ENCODE results near the gene SCCPDH.
A peak's percentile ranks its signal among the peaks of the same experiment; 100 is the strongest.

Gene SCCPDH

GRCh38 chr1:246782120-246782900 lies 58.1 kb downstream of the SCCPDH start:
- H3K36me3 ChIP-seq (ENCODE audit: control insufficient read depth, insufficient read depth, low read length), result no peaks in the 10 kb centered on the region
- H3K27ac ChIP-seq (ENCODE audit: insufficient read depth, low read depth, low read length, poor library complexity, severe bottlenecking), result no peak overlapping the region
- no peaks in the 10 kb centered on the region for H3K4me1 ChIP-seq (ENCODE audit: control insufficient read depth, insufficient read depth, low read length)
- no peaks in the 10 kb centered on the region for H3K9me3 ChIP-seq (ENCODE audit: control insufficient read depth, low read length)
- H3K27me3 ChIP-seq (ENCODE audit: control insufficient read depth, insufficient read depth, low read length, poor library complexity, severe bottlenecking), result no peaks in the 10 kb centered on the region
- H3K4me3 ChIP-seq (ENCODE audit: insufficient read depth, low read depth, low read length), result no peak overlapping the region
- WGBS, 2 experiments, result 92% methylated on average over 16 of the region's 16 CpGs

- no peaks in the 10 kb centered on the region for H3K36me3 ChIP-seq (ENCODE audit: control insufficient read depth, insufficient read depth, low read length)
- H3K9me3 ChIP-seq (ENCODE audit: control insufficient read depth, low read length), result no peaks in the 10 kb centered on the region
- peaks cover 7% of the 10 kb centered on the region for H3K4me1 ChIP-seq (ENCODE audit: control insufficient read depth, insufficient read depth, low read length)
- 90 to 92% methylated on average over 19 of the region's 19 CpGs for WGBS, 2 experiments
- H3K27me3 ChIP-seq (ENCODE audit: control insufficient read depth, insufficient read depth, low read length, poor library complexity, severe bottlenecking), result no peaks in the 10 kb centered on the region
- H3K4me3 ChIP-seq (ENCODE audit: insufficient read depth, low read depth, low read length), result no peak overlapping the region
- peak overlapping the region; percentile 23 for H3K27ac ChIP-seq (ENCODE audit: insufficient read depth, low read depth, low read length, poor library complexity, severe bottlenecking)
These were observed 60.6 kb downstream of the SCCPDH start for GRCh38 chr1:246784621-246785493.

- H3K9me3 ChIP-seq (ENCODE audit: control insufficient read depth, low read length), result no peaks in the 10 kb centered on the region
- peaks cover 7% of the 10 kb centered on the region for H3K4me1 ChIP-seq (ENCODE audit: control insufficient read depth, insufficient read depth, low read length)
- no peaks in the 10 kb centered on the region for H3K36me3 ChIP-seq (ENCODE audit: control insufficient read depth, insufficient read depth, low read length)
- 88 to 89% methylated on average over 18 of the region's 18 CpGs for WGBS, 2 experiments
- no peak overlapping the region for H3K27ac ChIP-seq (ENCODE audit: insufficient read depth, low read depth, low read length, poor library complexity, severe bottlenecking)
- H3K4me3 ChIP-seq (ENCODE audit: insufficient read depth, low read depth, low read length), result no peak overlapping the region
- no peaks in the 10 kb centered on the region for H3K27me3 ChIP-seq (ENCODE audit: control insufficient read depth, insufficient read depth, low read length, poor library complexity, severe bottlenecking)
These were observed 61.4 kb downstream of the SCCPDH start for GRCh38 chr1:246785494-246786111.

GRCh38 chr1:246786606-246787238 lies 62.5 kb downstream of the SCCPDH start:
- Histone ChIP-seq H3K27ac (ENCODE audit: insufficient read depth, low read depth, low read length, poor library complexity, severe bottlenecking) (no peak overlapping the region), H3K36me3 (ENCODE audit: control insufficient read depth, insufficient read depth, low read length) (no peaks in the 10 kb centered on the region), H3K4me3 (ENCODE audit: insufficient read depth, low read depth, low read length) (no peak overlapping the region), H3K4me1 (ENCODE audit: control insufficient read depth, insufficient read depth, low read length) (peaks cover 7% of the 10 kb centered on the region), H3K27me3 (ENCODE audit: control insufficient read depth, insufficient read depth, low read length, poor library complexity, severe bottlenecking) (no peaks in the 10 kb centered on the region), H3K9me3 (ENCODE audit: control insufficient read depth, low read length) (no peaks in the 10 kb centered on the region)
- 94 to 95% methylated on average over 19 of the region's 19 CpGs for WGBS, 2 experiments

GRCh38 chr1:246787781-246788513 lies 63.7 kb downstream of the SCCPDH start:
- H3K27me3 ChIP-seq (ENCODE audit: control insufficient read depth, insufficient read depth, low read length, poor library complexity, severe bottlenecking), result no peaks in the 10 kb centered on the region
- WGBS, 2 experiments, result 94 to 96% methylated on average over 12 of the region's 12 CpGs
- no peaks in the 10 kb centered on the region for H3K36me3 ChIP-seq (ENCODE audit: control insufficient read depth, insufficient read depth, low read length)
- H3K4me1 ChIP-seq (ENCODE audit: control insufficient read depth, insufficient read depth, low read length), result peaks cover 7% of the 10 kb centered on the region
- no peak overlapping the region for H3K27ac ChIP-seq (ENCODE audit: insufficient read depth, low read depth, low read length, poor library complexity, severe bottlenecking)
- no peaks in the 10 kb centered on the region for H3K9me3 ChIP-seq (ENCODE audit: control insufficient read depth, low read length)
- no peak overlapping the region for H3K4me3 ChIP-seq (ENCODE audit: insufficient read depth, low read depth, low read length)

- no peak overlapping the region for H3K4me3 ChIP-seq (ENCODE audit: insufficient read depth, low read depth, low read length)
- 50 to 53% methylated on average over 37 of the region's 37 CpGs for WGBS, 2 experiments
- H3K27me3 ChIP-seq (ENCODE audit: control insufficient read depth, insufficient read depth, low read length, poor library complexity, severe bottlenecking), result no peaks in the 10 kb centered on the region
- peaks cover 7% of the 10 kb centered on the region for H3K4me1 ChIP-seq (ENCODE audit: control insufficient read depth, insufficient read depth, low read length)
- no peaks in the 10 kb centered on the region for H3K9me3 ChIP-seq (ENCODE audit: control insufficient read depth, low read length)
- H3K36me3 ChIP-seq (ENCODE audit: control insufficient read depth, insufficient read depth, low read length), result no peaks in the 10 kb centered on the region
- H3K27ac ChIP-seq (ENCODE audit: insufficient read depth, low read depth, low read length, poor library complexity, severe bottlenecking), result no peak overlapping the region
These were observed 64.7 kb downstream of the SCCPDH start for GRCh38 chr1:246788895-246789338.

- WGBS, 2 experiments, result 79 to 81% methylated on average over 25 of the region's 25 CpGs
These were observed 65.5 kb downstream of the SCCPDH start for GRCh38 chr1:246789454-246790339.

GRCh38 chr1:246790364-246790763 lies 66.2 kb downstream of the SCCPDH start:
- H3K36me3 ChIP-seq (ENCODE audit: control insufficient read depth, insufficient read depth, low read length), result no peaks in the 10 kb centered on the region
- no peak overlapping the region for H3K27ac ChIP-seq (ENCODE audit: insufficient read depth, low read depth, low read length, poor library complexity, severe bottlenecking)
- H3K4me3 ChIP-seq (ENCODE audit: insufficient read depth, low read depth, low read length), result no peak overlapping the region
- no peaks in the 10 kb centered on the region for H3K27me3 ChIP-seq (ENCODE audit: control insufficient read depth, insufficient read depth, low read length, poor library complexity, severe bottlenecking)
- H3K9me3 ChIP-seq (ENCODE audit: control insufficient read depth, low read length), result no peaks in the 10 kb centered on the region
- peaks cover 19% of the 10 kb centered on the region for H3K4me1 ChIP-seq (ENCODE audit: control insufficient read depth, insufficient read depth, low read length)
- WGBS, 2 experiments, result 96 to 97% methylated on average over 7 of the region's 7 CpGs

More at GRCh38 chr1:246789454-246790339, 65.5 kb downstream of the SCCPDH start:
- H3K27me3 ChIP-seq (ENCODE audit: control insufficient read depth, insufficient read depth, low read length, poor library complexity, severe bottlenecking), result no peaks in the 10 kb centered on the region
- H3K36me3 ChIP-seq (ENCODE audit: control insufficient read depth, insufficient read depth, low read length), result no peaks in the 10 kb centered on the region
- no peak overlapping the region for H3K27ac ChIP-seq (ENCODE audit: insufficient read depth, low read depth, low read length, poor library complexity, severe bottlenecking)
- H3K4me1 ChIP-seq (ENCODE audit: control insufficient read depth, insufficient read depth, low read length), result peaks cover 12% of the 10 kb centered on the region
- no peaks in the 10 kb centered on the region for H3K9me3 ChIP-seq (ENCODE audit: control insufficient read depth, low read length)
- no peak overlapping the region for H3K4me3 ChIP-seq (ENCODE audit: insufficient read depth, low read depth, low read length)

- H3K4me3 ChIP-seq (ENCODE audit: insufficient read depth, low read depth, low read length), result no peak overlapping the region
- H3K9me3 ChIP-seq (ENCODE audit: control insufficient read depth, low read length), result no peaks in the 10 kb centered on the region
- peaks cover 19% of the 10 kb centered on the region for H3K4me1 ChIP-seq (ENCODE audit: control insufficient read depth, insufficient read depth, low read length)
- H3K27ac ChIP-seq (ENCODE audit: insufficient read depth, low read depth, low read length, poor library complexity, severe bottlenecking), result no peak overlapping the region
- WGBS, 2 experiments, result 95 to 96% methylated on average over 19 of the region's 19 CpGs
- H3K36me3 ChIP-seq (ENCODE audit: control insufficient read depth, insufficient read depth, low read length), result no peaks in the 10 kb centered on the region
- H3K27me3 ChIP-seq (ENCODE audit: control insufficient read depth, insufficient read depth, low read length, poor library complexity, severe bottlenecking), result no peaks in the 10 kb centered on the region
These were observed 66.6 kb downstream of the SCCPDH start for GRCh38 chr1:246790833-246791232.
